ENCODE results near the gene OBI1.
"Not testable (repeated sequence)": the region's sequence is repeated elsewhere in the genome, so short reads cannot be mapped to it uniquely, and the experiment has no call there.

DNA sequence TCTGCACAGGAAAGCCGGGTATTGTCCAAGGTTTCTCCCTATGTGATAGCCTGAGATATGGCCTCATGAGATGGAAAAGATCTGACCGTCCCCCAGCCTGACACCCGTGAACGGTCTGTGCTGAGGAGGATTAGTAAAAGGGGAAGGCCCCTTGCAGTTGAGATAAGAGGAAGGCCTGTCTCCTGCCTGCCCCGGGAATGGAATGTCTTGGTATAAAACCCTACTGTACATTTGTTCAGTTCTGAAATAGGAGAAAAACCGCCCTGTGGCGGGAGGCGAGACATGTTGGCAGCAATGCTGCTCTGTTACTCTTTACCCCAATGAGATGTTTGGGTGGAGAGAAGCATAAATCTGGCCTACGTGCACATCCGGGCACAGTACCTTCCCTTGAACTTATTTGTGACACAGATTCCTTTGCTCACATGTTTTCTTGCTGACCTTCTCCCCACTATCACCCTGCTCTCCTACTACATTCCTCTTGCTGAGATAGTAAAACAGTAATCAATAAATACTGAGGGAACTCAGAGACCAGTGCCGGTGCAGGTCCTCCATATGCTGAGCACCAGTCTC, 11.8 kb downstream of the OBI1 start:
- TF ChIP-seq, protein P1, sequence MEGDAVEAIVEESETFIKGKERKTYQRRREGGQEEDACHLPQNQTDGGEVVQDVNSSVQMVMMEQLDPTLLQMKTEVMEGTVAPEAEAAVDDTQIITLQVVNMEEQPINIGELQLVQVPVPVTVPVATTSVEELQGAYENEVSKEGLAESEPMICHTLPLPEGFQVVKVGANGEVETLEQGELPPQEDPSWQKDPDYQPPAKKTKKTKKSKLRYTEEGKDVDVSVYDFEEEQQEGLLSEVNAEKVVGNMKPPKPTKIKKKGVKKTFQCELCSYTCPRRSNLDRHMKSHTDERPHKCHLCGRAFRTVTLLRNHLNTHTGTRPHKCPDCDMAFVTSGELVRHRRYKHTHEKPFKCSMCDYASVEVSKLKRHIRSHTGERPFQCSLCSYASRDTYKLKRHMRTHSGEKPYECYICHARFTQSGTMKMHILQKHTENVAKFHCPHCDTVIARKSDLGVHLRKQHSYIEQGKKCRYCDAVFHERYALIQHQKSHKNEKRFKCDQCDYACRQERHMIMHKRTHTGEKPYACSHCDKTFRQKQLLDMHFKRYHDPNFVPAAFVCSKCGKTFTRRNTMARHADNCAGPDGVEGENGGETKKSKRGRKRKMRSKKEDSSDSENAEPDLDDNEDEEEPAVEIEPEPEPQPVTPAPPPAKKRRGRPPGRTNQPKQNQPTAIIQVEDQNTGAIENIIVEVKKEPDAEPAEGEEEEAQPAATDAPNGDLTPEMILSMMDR (IDR thresholded peaks at IDR 0.05): not testable (repeated sequence)
- not testable (repeated sequence) for TF ChIP-seq POLR2AphosphoS5 (IDR thresholded peaks at IDR 0.05; ENCODE audit: insufficient read depth in 1 of 2, low read depth in 1 of 2)
